ENCODE results near the gene ZRSR2.
A peak's percentile ranks its signal among the peaks of the same experiment; 100 is the strongest.
"Not testable (repeated sequence)": the region's sequence is repeated elsewhere in the genome, so short reads cannot be mapped to it uniquely, and the experiment has no call there.

The ZRSR2 gene

DNA sequence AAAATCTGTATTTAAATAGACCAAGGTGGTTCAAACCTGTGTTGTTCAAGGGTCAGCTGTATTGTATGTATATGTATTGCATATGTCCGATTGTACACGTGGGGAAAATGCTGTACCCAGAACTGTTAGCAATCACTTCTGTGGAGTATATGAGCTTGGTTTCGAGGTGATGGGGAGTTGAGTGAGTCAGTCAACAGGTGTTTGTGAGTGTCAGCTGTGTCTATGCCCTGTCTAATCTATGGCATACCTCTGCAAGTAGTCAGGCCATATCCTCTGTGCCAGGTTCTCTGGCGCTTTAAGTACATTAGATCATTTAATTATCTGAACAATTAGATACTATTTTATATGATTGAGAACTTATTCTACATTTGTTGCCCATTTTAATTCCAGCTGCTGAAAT is 7.4 kb downstream of the ZRSR2 start:
- no peak for DNase-seq

DNA sequence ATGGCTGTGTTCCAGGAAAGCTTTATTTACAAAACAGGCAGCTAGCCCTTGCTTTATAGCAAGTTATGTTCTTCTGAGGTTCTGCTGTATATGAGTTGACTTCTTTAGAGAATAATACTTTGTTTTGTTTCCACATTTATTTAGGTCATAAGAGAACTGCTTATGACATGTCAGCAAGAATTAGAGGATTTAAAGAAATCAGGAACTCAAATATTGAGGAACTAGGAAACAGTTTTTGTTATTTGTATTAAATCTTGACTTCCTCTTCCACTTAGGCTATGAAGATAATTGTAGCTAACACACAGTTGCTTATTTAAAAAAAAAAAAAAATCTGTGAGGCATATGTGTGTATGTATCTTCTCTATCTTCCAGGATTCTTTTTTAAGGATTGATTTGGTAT is 14.3 kb downstream of the ZRSR2 start:
- DNase-seq, result no peak

GRCh38 chrX:15808254-15808653 is 18.0 kb downstream of the ZRSR2 start:
- DNase-seq, result no peak

DNA sequence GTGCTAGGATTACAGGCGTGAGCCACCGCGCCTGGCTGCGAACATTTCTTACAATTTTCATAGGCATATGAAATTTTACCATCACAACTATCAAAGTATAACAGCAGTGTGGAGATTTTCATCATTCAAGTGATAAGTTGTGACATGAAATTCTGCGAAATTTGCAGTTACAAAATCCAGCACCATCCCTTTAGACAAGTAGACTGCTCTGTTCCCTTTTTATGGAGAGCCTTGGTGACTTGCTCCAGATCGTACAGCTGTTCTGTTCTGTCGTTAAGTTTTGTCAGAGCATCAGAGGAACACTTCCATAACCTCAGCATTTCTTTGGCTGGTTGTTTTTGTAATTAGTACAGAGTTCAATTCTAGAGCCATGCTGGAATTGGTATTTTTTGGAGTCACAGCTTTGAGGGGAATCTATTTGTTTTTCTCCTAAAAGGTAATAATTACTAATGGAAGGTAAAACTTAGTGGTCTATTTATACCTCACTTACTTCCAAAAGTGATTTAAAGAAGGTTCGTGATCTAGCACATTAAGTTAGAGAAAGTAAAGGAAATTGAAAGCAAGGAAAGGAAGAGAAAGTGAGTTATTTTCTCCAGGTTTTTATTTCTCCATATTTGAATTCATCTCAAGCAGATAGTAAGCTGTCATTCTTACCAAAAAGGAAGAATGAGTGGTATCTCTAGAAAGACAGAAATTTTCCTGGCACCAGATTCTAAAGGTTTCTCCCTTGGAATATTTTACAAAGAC is 22.1 kb downstream of the ZRSR2 start:
- DNase-seq, result no peak

DNA sequence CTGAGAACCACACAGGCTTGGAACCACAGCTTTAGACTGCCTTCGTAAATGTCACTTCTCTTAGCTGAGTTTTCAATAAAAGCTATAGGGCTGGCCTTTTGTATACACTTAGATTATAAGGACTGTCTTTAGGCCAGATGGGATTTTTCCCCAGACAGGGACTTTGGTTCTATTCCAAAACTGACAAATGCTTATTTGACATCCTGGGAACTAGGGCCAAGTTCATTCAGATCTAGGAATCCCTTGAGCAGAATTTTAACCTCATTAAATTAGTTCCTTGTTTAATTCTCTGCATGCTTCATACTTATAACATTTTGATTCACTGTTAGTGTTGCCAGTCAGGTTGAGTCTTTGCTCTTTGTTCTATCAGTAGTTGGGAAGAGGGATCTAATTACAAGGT is 23.1 kb downstream of the ZRSR2 start:
- DNase-seq, result no peak

- no peak for DNase-seq
Observed at GRCh38 chrX:15814771-15815365, 24.6 kb downstream of the ZRSR2 start.

GRCh38 chrX:15815779-15816437 is 25.6 kb downstream of the ZRSR2 start:
- DNase-seq, result peak; percentile 19

DNA sequence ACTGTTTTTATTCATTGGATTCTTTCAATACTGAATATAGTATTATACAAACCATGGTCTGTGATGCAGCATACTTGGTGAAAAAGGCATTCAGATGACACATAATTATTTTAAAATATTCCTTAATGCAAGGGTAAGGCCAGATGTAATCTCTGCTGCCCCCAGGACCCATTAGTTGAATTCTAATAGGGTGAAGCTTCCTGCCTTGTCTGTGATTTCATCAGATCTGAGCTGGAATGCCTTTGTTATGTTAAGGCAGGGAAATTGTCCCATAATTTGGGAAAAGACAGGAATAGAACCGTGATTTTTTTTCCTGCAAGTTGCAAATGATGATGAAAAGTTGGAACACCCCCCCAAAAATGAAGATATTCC is 26.1 kb downstream of the ZRSR2 start:
- no peak for DNase-seq

- peak; percentile 1 for DNase-seq
Observed at GRCh38 chrX:15816886-15817285, 26.6 kb downstream of the ZRSR2 start.

- DNase-seq, result no peak
Observed at GRCh38 chrX:15820106-15821073, 30.1 kb downstream of the ZRSR2 start.

DNA sequence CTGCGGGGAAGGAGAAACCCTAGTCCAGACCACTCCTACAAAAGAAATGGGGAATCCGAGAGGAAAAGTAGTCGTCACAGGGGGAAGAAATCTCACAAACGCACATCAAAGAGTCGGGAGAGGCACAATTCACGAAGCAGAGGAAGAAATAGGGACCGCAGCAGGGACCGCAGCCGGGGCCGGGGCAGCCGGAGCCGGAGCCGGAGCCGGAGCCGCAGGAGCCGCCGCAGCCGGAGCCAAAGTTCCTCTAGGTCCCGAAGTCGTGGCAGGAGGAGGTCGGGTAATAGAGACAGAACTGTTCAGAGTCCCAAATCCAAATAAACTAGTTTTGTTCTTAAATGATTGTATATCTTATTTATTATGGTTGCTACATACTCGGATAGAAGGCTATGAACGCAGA is 32.6 kb downstream of the ZRSR2 start:
- DNase-seq, result no peak

GRCh38 chrX:15825936-15826335 is 35.7 kb downstream of the ZRSR2 start:
- no peak for DNase-seq

- no peak for DNase-seq
Observed at GRCh38 chrX:15829217-15829616, 38.9 kb downstream of the ZRSR2 start.

DNA sequence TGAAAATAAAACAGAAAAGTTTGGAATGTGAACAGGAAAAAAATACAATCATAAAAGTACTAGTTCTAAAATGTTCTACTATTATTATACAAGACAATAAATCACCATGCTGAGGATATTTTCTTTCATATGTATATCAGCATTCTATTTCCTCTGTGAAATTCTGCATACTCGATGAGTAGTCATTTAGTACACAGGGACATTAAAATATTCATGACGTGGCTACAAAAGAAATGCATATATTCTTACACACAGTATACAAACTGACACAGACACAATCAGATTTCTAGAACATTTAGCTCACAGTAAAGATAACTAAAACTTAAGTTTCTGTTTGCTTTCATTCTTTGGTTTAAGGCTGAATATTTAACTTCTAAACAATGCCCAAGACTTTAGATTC is 41.1 kb downstream of the ZRSR2 start:
- not testable (repeated sequence) for DNase-seq

- DNase-seq, result no peak
Observed at GRCh38 chrX:15834053-15834452, 43.8 kb downstream of the ZRSR2 start.

- DNase-seq, result no peak
Observed at GRCh38 chrX:15834827-15835595, 44.7 kb downstream of the ZRSR2 start.

DNA sequence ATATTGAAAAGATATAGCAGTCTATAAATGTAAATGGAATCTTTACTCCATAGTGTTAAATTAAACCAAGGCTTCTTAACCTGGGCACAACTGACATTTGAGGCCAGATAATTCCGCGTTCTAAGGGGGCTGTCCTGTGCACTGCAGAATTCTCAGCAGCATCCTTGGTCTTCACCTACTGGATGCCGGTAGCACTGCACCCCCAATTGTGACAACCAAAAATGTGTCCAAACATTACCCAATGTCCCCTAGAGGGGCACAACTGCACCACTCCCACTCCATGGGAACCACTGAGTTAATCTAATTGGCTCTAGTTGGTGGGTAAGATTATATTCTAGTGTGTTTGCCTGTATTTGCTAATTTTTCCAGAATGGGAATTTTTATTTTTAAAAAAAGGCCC is 47.7 kb downstream of the ZRSR2 start:
- DNase-seq, result no peak

GRCh38 chrX:15841853-15842516 is 51.7 kb downstream of the ZRSR2 start:
- no peak for DNase-seq

DNA sequence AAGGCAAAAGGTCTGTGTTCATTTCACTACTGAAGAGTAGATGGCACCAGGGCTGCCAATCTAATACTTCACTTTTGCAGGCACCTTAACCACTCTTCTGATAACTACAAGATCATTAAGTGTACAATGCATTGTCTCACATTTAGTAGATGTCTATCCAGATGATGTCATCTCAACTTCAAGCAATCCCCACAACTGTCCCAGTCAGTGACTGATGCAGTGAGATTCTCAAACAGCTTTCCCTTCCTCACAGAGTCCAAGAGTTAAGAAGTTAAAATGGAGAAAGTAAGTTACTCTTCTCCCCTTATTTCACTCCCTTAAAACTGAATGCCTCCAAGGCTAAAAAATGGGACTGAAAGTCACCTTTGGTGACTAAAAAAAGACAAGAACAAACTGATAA is 53.7 kb downstream of the ZRSR2 start:
- no peak for DNase-seq

DNA sequence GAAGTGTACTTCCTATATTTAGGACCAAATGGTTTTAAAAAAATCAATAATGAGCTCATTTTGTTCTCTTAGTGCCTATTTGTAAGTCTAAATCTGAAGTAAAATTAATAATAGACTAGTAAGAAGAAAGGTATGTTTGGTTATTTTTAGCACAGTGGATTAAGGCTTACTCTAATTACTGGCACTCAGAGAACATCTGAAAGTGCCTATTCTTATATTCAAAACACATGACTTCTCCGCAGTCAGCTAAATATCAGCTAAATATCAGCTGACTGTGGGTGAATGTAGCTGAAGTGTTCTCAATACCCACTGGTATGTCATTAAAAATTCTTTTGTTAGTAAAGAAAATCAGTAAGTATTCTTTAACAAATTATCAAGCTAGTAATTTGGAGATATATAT is 58.3 kb downstream of the ZRSR2 start:
- no peak for DNase-seq

GRCh38 chrX:15849555-15849954 is 59.3 kb downstream of the ZRSR2 start:
- DNase-seq, result no peak

DNA sequence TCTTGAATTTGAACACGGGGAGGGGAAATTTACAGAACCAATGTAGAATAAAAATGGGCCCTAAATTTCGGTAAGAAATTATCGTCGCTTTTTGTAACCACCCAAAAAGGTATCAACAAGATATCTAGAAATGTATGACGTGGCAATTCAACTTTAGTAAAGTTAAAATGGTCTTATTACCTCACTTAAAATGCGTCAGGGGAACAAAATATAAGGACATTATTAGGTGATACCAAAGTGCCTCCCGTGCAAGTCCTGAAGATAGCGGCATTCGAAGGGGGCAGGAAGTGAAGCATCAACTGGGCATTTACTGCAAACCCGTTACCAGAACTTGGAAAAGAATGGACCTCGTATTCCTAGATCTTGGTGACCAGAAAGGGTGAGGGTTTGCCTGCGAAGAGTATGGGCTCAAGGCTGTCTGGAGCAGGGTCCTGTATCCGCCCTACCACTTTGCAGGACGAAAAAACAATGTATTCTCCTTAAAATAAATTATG is 63.3 kb downstream of the ZRSR2 start:
- DNase-seq, result no peak

All from CD4-positive, alpha-beta T cell treated with Interferon gamma for 1 hour (primary cell).